Parathyroid adenoma (tissue), 2 donors: ENCODE measurements around the gene CYSTM1.
A peak's percentile ranks its signal among the peaks of the same experiment; 100 is the strongest.

Experiments used
- H2AFZ ChIP-seq: fragments of 300-600 bp; sonication (generic); one replicate; pipeline ENCODE4 v1.7.0; 2017; ENCODE audit warnings: antibody characterized with exemption, mild to moderate bottlenecking
- H3K27ac ChIP-seq: fragments of 300-600 bp; sonication (generic); one replicate; pipeline ENCODE4 v1.7.0; 2017
- H3K27me3 ChIP-seq: fragments of 300-600 bp; sonication (generic); one replicate; pipeline ENCODE4 v1.7.0; 2017; ENCODE audit warnings: low read length; ENCODE audit not compliant: control insufficient read depth, insufficient read depth
- H3K36me3 ChIP-seq: fragments of 300-600 bp; sonication (generic); one replicate; pipeline ENCODE4 v1.7.0; 2017; ENCODE audit warnings: low read length; ENCODE audit not compliant: control insufficient read depth, insufficient read depth
- H3K4me1 ChIP-seq: fragments of 300-600 bp; sonication (generic); one replicate; pipeline ENCODE4 v1.7.0; 2017; ENCODE audit warnings: control low read depth
- H3K4me2 ChIP-seq: fragments of 300-600 bp; sonication (generic); one replicate; pipeline ENCODE4 v1.7.0; 2017; ENCODE audit warnings: low read length
- H3K4me3 ChIP-seq: fragments of 300-600 bp; sonication (generic); one replicate; pipeline ENCODE4 v1.7.0; 2017; ENCODE audit warnings: low read depth, low read length
- H3K79me2 ChIP-seq: fragments of 300-600 bp; sonication (generic); one replicate; pipeline ENCODE4 v1.7.0; 2017; ENCODE audit warnings: control low read depth
- H3K9ac ChIP-seq: fragments of 300-600 bp; sonication (generic); one replicate; pipeline ENCODE4 v1.7.0; 2017; ENCODE audit warnings: mild to moderate bottlenecking
- H3K9me3 ChIP-seq: fragments of 300-600 bp; sonication (generic); one replicate; pipeline ENCODE4 v1.7.0; 2017; ENCODE audit warnings: low read length; ENCODE audit not compliant: control insufficient read depth
- CTCF ChIP-seq: fragments of 300-600 bp; sonication (generic); IDR thresholded peaks from one replicate; pipeline ENCODE4 v1.7.0; 2017; ENCODE audit warnings: antibody characterized with exemption, mild to moderate bottlenecking
- donor health status: primary hyperparathyroidism.

Gene CYSTM1

GRCh38 chr5:140202078-140202477 is 27.1 kb downstream of the CYSTM1 start:
- Histone ChIP-seq H3K4me1 (peaks cover 9% of the 10 kb centered on the region), H3K27ac (no peak overlapping the region), H3K36me3 (no peaks in the 10 kb centered on the region), H3K4me3 (no peak overlapping the region), H3K9ac (no peak overlapping the region), H2AFZ (no peak overlapping the region), H3K79me2 (peaks cover 29% of the 10 kb centered on the region), H3K4me2 (no peak overlapping the region), H3K27me3 (no peaks in the 10 kb centered on the region), H3K9me3 (no peaks in the 10 kb centered on the region)
- no peak for TF ChIP-seq CTCF

GRCh38 chr5:140202610-140203009 is 27.6 kb downstream of the CYSTM1 start:
- Histone ChIP-seq H2AFZ (no peak overlapping the region), H3K27ac (no peak overlapping the region), H3K9me3 (no peaks in the 10 kb centered on the region), H3K9ac (no peak overlapping the region), H3K27me3 (no peaks in the 10 kb centered on the region), H3K4me3 (no peak overlapping the region), H3K4me2 (no peak overlapping the region), H3K79me2 (peaks cover 30% of the 10 kb centered on the region), H3K36me3 (no peaks in the 10 kb centered on the region), H3K4me1 (peaks cover 11% of the 10 kb centered on the region)
- TF ChIP-seq CTCF: no peak

GRCh38 chr5:140205216-140205615 is 30.2 kb downstream of the CYSTM1 start:
- Histone ChIP-seq H3K4me1 (peaks cover 11% of the 10 kb centered on the region), H3K79me2 (peaks cover 24% of the 10 kb centered on the region), H3K27ac (no peak overlapping the region)

GRCh38 chr5:140205952-140206351 is 31.0 kb downstream of the CYSTM1 start:
- Histone ChIP-seq H3K9ac (no peak overlapping the region), H3K79me2 (peaks cover 24% of the 10 kb centered on the region), H3K4me2 (no peak overlapping the region), H3K27me3 (no peaks in the 10 kb centered on the region), H3K9me3 (no peaks in the 10 kb centered on the region), H3K27ac (no peak overlapping the region), H3K4me1 (peaks cover 11% of the 10 kb centered on the region), H2AFZ (no peak overlapping the region), H3K36me3 (no peaks in the 10 kb centered on the region), H3K4me3 (no peak overlapping the region)
- TF ChIP-seq CTCF: no peak

More at GRCh38 chr5:140205216-140205615, 30.2 kb downstream of the CYSTM1 start:
- Histone ChIP-seq H3K9ac (no peak overlapping the region), H3K4me3 (no peak overlapping the region), H3K36me3 (no peaks in the 10 kb centered on the region), H3K27me3 (no peaks in the 10 kb centered on the region), H2AFZ (no peak overlapping the region), H3K9me3 (no peaks in the 10 kb centered on the region), H3K4me2 (peak overlapping the region; percentile 17)
- TF ChIP-seq CTCF: no peak

GRCh38 chr5:140207250-140207964 is 32.4 kb downstream of the CYSTM1 start:
- H3K27ac ChIP-seq: no peak overlapping the region
- H3K36me3 ChIP-seq: no peaks in the 10 kb centered on the region
- no peak overlapping the region for H2AFZ ChIP-seq
- no peak overlapping the region for H3K4me3 ChIP-seq
- H3K9me3 ChIP-seq: no peaks in the 10 kb centered on the region
- peaks cover 17% of the 10 kb centered on the region for H3K79me2 ChIP-seq
- TF ChIP-seq CTCF: no peak
- peaks cover 11% of the 10 kb centered on the region for H3K4me1 ChIP-seq
- H3K4me2 ChIP-seq: no peak overlapping the region
- no peaks in the 10 kb centered on the region for H3K27me3 ChIP-seq
- no peak overlapping the region for H3K9ac ChIP-seq
